Spleen (tissue), 11 donors: ENCODE data around the gene CDC37. TPM values are rescaled to one million over a fixed set of nuclear protein-coding genes. Genes with fewer than 3 reads are reported as not detected.

Experiments used
- DNase-seq: peaks from one replicate; pipeline ENCODE4 v3.0.0-alpha.2; 2020
- H3K27ac ChIP-seq, 8 donors: fragments of 200-600 bp; sonication (generic) in 7 of 8; 1 replicate in 4 of 8; 2 replicates in 4 of 8; pipeline versions ENCODE4 v1.5.0 to v1.8.0; 2016 to 2021; ENCODE audit warnings: inconsistent platforms in 4 of 8, mild to moderate bottlenecking in 4 of 8, moderate library complexity in 1 of 8
- H3K27me3 ChIP-seq, 7 donors: fragments of 200-600 bp; sonication (generic) in 6 of 7; replicated peaks in 1 of 7; 1 replicate in 4 of 7; 2 replicates in 3 of 7; pipeline versions ENCODE4 v1.5.0 to v1.8.0; 2016 to 2021; ENCODE audit warnings: inconsistent platforms in 3 of 7, mild to moderate bottlenecking in 1 of 7
- H3K36me3 ChIP-seq, 6 donors: fragments of 200-600 bp; sonication (generic) in 5 of 6; 1 replicate in 4 of 6; 2 replicates in 2 of 6; pipeline versions ENCODE4 v1.5.0 to v1.8.0; 2016 to 2021; ENCODE audit warnings: inconsistent platforms in 2 of 6
- H3K4me1 ChIP-seq, 6 donors: fragments of 200-600 bp; sonication (generic) in 5 of 6; 1 replicate in 3 of 6; 2 replicates in 3 of 6; pipeline versions ENCODE4 v1.5.0 to v1.8.0; 2016 to 2021; ENCODE audit warnings: inconsistent platforms in 3 of 6
- H3K4me3 ChIP-seq, 8 donors: fragments of 200-600 bp; sonication (generic) in 7 of 8; 1 replicate in 4 of 8; 2 replicates in 4 of 8; pipeline versions ENCODE4 v1.5.0 to v1.8.0; 2016 to 2021; ENCODE audit warnings: inconsistent platforms in 4 of 8, mild to moderate bottlenecking in 4 of 8, moderate library complexity in 2 of 8
- H3K9me3 ChIP-seq, 8 donors: fragments of 200-600 bp; sonication (generic) in 7 of 8; 1 replicate in 4 of 8; 2 replicates in 4 of 8; pipeline versions ENCODE4 v1.5.0 to v1.8.0; 2016 to 2021; ENCODE audit warnings: inconsistent platforms in 4 of 8
- POLR2A ChIP-seq, 3 donors: fragments of 450-650 bp; IDR thresholded peaks; one replicate each; pipeline ENCODE4 v1.5.1; 2017; ENCODE audit warnings: antibody characterized with exemption in 3 of 3, mild to moderate bottlenecking in 1 of 3
- POLR2AphosphoS5 ChIP-seq, 3 donors: sonication (generic); formaldehyde crosslinking; IDR thresholded peaks; one replicate each; pipeline ENCODE4 v1.5.1; 2017; ENCODE audit warnings: antibody characterized with exemption in 3 of 3
- WGBS, 5 donors: extraction: QIAGEN DNeasy Blood & Tissue Kit in 3 of 5; methylation state at CpG; one replicate each; pipeline versions ENCODE4 v1.1.5 to v1.1.7; 2013 to 2018; 5-methylcytosine and 5-hydroxymethylcytosine counted together
- intact Hi-C: fragments of 100-400 bp; cut with DNase I; formaldehyde crosslinking; loops from one replicate; pipeline ENCODE4 v1.15.0; 2023; ENCODE audit warnings: low total_unique reads
- polyA plus RNA-seq, 3 donors: library from polyadenylated mRNA; stranded (reverse); fragments of 200-250 nt; gene quantifications; one replicate each; pipeline ENCODE4 v1.2.1, GENCODE V29; 2013
- total RNA-seq, 7 donors: library from RNA; depleted of rRNA in 3 of 7; stranded (reverse); fragments of >200 nt in 3 of 7; fragmentation: NEBNext Ultra II Directional in 4 of 7; extraction: Animal tissue kit (Norgen Biotek cat#: 25700) in 4 of 7; gene quantifications; one replicate each; pipeline versions ENCODE4 v1.1.0 to v1.2.1, GENCODE V29; 2016 to 2021
- TF ChIP-seq, protein P1 (sequence below), 11 experiments: fragments of 200-600 bp in 7 of 11; fragments of 450-650 bp in 4 of 11; sonication (generic) in 4 of 11; IDR thresholded peaks in 8 of 11; conservative IDR thresholded peaks in 3 of 11; 1 replicate in 7 of 11; 2 replicates in 4 of 11; pipeline versions ENCODE4 v1.4.0 to v1.8.0; 2016 to 2021; ENCODE audit warnings: antibody characterized with exemption in 11 of 11, inconsistent platforms in 4 of 11, mild to moderate bottlenecking in 1 of 11
- donor health status: healthy with polysubstance abuse.
- donor health status: DM: no; HTN: no; CAD: no; lungs with moderate emphysema.
- donor health status: DM: no; HTN: no; CAD: no.
- donor health status: Bipolar disorder and iron deficiency.
- donor health status: healthy.
- donor health status: DM: no; HTN: no; CAD: no.
- donor health status: DM: yes; HTN: yes; CAD: no.

Gene CDC37
- total and polyA plus RNA-seq, 10 donors = 131 to 387 (median 160) TPM

GRCh38 chr19:10449037-10449436 is 45.7 kb upstream of the CDC37 start:
- Histone ChIP-seq H3K36me3 (peaks cover 0 to 44% (median 0%) of the 10 kb centered on the region in 6 donors), H3K27me3 (peaks cover 0 to 24% (median 0%) of the 10 kb centered on the region in 7 donors), H3K4me1 (peaks cover 0 to 4% (median 0%) of the 10 kb centered on the region in 6 donors), H3K27ac (no peak overlapping the region), H3K4me3 (no peak overlapping the region), H3K9me3 (no peaks in the 10 kb centered on the region)
- TF ChIP-seq, protein P1, sequence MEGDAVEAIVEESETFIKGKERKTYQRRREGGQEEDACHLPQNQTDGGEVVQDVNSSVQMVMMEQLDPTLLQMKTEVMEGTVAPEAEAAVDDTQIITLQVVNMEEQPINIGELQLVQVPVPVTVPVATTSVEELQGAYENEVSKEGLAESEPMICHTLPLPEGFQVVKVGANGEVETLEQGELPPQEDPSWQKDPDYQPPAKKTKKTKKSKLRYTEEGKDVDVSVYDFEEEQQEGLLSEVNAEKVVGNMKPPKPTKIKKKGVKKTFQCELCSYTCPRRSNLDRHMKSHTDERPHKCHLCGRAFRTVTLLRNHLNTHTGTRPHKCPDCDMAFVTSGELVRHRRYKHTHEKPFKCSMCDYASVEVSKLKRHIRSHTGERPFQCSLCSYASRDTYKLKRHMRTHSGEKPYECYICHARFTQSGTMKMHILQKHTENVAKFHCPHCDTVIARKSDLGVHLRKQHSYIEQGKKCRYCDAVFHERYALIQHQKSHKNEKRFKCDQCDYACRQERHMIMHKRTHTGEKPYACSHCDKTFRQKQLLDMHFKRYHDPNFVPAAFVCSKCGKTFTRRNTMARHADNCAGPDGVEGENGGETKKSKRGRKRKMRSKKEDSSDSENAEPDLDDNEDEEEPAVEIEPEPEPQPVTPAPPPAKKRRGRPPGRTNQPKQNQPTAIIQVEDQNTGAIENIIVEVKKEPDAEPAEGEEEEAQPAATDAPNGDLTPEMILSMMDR (IDR thresholded peaks at IDR 0.05 in 8 of 11, conservative IDR thresholded peaks at IDR 0.05 in 3 of 11) = no peak
- no peak for TF ChIP-seq POLR2A (IDR thresholded peaks at IDR 0.05)
- WGBS, 5 donors = 87 to 94% (median 90%) methylated on average over 7 of the region's 7 CpGs
- intact Hi-C loops = no loop called here
- DNase-seq = no peak

DNA sequence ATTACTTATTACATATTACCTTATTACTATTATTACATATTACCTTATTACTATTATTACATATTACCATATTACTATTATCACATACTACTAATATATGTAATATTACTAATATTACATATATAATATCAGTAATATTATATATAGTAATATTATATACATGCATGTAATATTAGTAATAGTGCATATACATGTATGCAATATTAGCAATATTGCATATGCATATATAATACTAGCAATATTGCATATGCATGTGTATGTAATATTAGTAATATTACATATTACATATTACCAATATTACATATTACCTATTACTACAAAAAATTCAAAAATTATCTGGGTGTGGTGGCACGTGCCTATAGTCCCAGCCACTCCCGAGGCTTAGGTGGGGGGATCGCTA is 39.4 kb upstream of the CDC37 start:
- Histone ChIP-seq H3K9me3 (no peaks in the 10 kb centered on the region), H3K27me3 (no peaks in the 10 kb centered on the region), H3K27ac (no peak overlapping the region), H3K4me1 (peaks cover 0 to 4% (median 0%) of the 10 kb centered on the region in 6 donors), H3K4me3 (no peak overlapping the region), H3K36me3 (peaks cover 0 to 12% (median 0%) of the 10 kb centered on the region in 6 donors)
- intact Hi-C loops = no loop called here
- TF ChIP-seq, protein P1 (IDR thresholded peaks at IDR 0.05 in 8 of 11, conservative IDR thresholded peaks at IDR 0.05 in 3 of 11) = no peak
- TF ChIP-seq POLR2A (IDR thresholded peaks at IDR 0.05) = no peak
- no peak for TF ChIP-seq POLR2AphosphoS5 (IDR thresholded peaks at IDR 0.05)
- 88 to 98% (median 95%) methylated on average over 3 of the region's 3 CpGs for WGBS, 5 donors
- DNase-seq = no peak

GRCh38 chr19:10439588-10439987 is 36.2 kb upstream of the CDC37 start:
- no peak overlapping the region for H3K27ac ChIP-seq
- H3K27me3 ChIP-seq = no peaks in the 10 kb centered on the region
- H3K4me3 ChIP-seq = no peak overlapping the region
- peaks cover 0 to 5% (median 0%) of the 10 kb centered on the region in 6 donors for H3K36me3 ChIP-seq
- H3K9me3 ChIP-seq = no peaks in the 10 kb centered on the region
- peaks cover 0 to 8% (median 2%) of the 10 kb centered on the region in 6 donors for H3K4me1 ChIP-seq
- 77 to 85% (median 80%) methylated on average over 5 of the region's 5 CpGs for WGBS, 5 donors
- no peak for DNase-seq
- intact Hi-C loops = no loop called here
- TF ChIP-seq POLR2A (IDR thresholded peaks at IDR 0.05) (no peak), POLR2AphosphoS5 (IDR thresholded peaks at IDR 0.05) (no peak)
- TF ChIP-seq, protein P1 (IDR thresholded peaks at IDR 0.05 in 8 of 11, conservative IDR thresholded peaks at IDR 0.05 in 3 of 11) = no peak

DNA sequence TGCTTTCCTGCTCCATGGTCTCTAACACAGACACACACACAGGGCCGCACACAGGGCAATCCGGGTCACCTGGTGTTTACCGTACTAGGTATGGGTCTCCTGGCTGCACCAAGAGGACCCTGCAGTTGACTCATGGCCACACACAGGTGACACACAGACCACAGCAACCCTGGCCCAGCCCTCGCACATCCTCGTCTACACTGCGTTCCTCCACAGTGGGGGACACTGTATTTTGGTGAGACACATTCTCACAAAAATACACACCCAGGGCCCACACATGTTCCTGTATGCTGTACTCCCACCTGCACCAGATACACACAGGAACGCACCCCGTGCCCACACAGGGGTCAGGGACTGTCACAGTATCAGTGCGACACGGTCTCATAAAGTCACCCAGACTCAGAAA is 29.8 kb upstream of the CDC37 start:
- Histone ChIP-seq H3K9me3 (no peaks in the 10 kb centered on the region), H3K27ac (peak overlapping the region in 2 of 8 donors; percentile 78 to 86), H3K36me3 (no peaks in the 10 kb centered on the region), H3K4me3 (no peak overlapping the region), H3K4me1 (peaks cover 17 to 58% (median 46%) of the 10 kb centered on the region in 6 donors), H3K27me3 (peaks cover 0 to 47% (median 11%) of the 10 kb centered on the region in 7 donors)
- 86 to 94% (median 88%) methylated on average over 10 of the region's 10 CpGs for WGBS, 5 donors
- TF ChIP-seq, protein P1 (IDR thresholded peaks at IDR 0.05 in 8 of 11, conservative IDR thresholded peaks at IDR 0.05 in 3 of 11) = no peak
- TF ChIP-seq POLR2AphosphoS5 (IDR thresholded peaks at IDR 0.05) = no peak
- no peak for TF ChIP-seq POLR2A (IDR thresholded peaks at IDR 0.05)
- intact Hi-C loops = no loop called here
- no peak for DNase-seq
